GM19468 (cell line): Measurements from ENCODE around the gene ADCY9.
"Not testable (repeated sequence)": the region's sequence is repeated elsewhere in the genome, so short reads cannot be mapped to it uniquely, and the experiment has no call there.

Experiments
- ATAC-seq: cut with Tn5 transposase; IDR thresholded peaks from one replicate; pipeline ENCODE4 v1.9.1; 2021; ENCODE audit warnings: mild to moderate bottlenecking, moderate library complexity, moderate number of reproducible peaks; ENCODE audit not compliant: unreplicated experiment; ENCODE audit errors: extremely low read depth

The ADCY9 gene

GRCh38 chr16:3938843-3939624 lies 177.2 kb downstream of the ADCY9 start:
- no peak for ATAC-seq

DNA sequence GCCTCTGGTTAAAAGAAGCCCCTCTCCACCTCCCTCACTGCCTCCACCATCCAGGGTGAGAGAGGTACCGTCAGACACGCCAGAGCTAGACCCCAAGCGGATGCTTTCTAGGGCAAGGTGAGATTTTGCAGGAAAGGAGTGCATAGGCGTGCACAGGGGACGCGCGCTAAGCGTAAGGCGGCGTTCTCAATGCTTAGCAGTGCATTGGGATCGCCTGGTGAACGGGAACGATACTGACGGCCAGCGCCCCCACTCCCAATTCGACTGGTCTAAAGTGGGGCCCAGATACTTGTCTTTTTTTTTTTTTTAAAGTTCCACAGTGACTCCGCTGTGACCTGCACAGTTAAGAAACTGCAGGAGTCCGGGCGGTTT lies 177.8 kb downstream of the ADCY9 start:
- ATAC-seq = no peak

DNA sequence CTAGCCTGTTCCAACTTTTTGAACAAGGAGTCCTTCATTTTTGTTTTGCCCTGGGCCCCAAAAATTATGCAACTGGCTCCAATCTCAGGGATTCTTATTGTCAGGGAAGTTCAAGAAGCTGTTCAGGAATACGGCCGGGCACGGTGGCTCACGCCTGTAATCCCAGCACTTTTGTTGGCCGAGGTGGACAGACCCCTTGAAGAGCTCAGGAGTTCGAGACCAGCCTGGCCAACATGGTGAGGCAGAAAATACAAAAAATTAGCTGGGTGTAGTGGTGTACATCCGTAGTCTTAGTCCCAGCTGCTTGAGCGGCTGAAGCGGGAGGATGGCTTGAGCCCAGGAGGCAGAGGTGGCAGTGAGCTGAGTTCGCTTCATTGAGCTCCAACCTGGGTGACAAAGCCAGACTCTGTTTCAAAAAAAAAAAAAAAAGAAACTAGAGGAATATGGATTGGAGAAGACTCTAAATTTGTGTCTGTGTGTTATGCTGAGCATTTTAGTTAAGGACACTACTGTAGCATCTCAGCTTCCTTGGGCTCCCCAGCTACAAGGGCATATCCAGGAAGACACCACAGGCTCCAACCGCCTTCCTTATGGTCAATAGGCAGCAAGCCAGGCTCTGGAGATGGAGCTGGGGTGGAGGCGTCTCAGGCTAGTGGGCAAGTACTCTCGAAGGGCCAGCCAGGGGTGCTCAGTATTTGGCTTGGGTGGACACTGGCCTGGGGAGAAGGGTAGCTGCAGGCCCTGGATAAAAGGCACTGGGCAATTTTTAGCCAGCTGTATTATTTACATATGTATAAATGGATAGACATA lies 179.0 kb downstream of the ADCY9 start:
- no peak for ATAC-seq

DNA sequence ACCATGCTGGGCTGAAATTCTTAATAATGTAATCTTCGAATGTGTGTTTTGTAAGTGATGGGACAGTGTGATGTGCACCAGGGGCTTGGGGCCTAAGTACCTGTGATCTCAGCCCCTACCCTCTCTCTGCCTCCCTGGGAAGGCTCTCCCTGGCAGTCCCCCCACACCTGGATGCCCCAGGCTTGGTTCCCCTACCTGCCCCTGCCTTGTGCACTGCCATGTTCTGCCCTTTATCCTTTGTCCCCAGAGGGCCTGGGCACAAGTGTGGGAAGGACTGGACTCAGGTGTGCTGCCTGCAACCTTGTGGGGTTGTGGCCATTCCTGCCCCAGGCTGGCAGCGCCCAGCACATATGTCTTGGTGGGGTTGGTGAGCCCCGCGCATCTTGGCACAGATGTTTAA lies 180.3 kb downstream of the ADCY9 start:
- ATAC-seq = no peak

- ATAC-seq = no peak
Measured at GRCh38 chr16:3934491-3935181, 181.6 kb downstream of the ADCY9 start.

- ATAC-seq = not testable (repeated sequence)
Measured at GRCh38 chr16:3927147-3927546, 189.1 kb downstream of the ADCY9 start.

DNA sequence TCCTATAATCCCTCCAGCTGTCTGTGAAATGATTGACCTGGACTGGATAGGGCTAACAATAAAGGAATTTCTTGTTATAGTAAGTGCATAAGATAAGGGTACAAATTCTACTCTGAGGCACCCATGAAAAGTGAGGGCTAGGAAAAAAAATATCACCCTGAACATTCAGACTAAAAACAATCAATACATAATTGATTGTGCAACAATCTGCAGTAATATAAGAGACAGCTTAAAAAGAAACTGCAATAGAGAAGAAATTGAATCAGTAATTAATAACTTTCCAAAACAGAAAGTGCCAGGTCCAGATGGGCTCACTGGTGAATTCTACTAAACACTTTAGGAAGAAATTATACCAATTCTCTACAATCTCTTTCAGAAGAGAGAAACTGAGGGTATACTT lies 191.5 kb downstream of the ADCY9 start:
- no peak for ATAC-seq

DNA sequence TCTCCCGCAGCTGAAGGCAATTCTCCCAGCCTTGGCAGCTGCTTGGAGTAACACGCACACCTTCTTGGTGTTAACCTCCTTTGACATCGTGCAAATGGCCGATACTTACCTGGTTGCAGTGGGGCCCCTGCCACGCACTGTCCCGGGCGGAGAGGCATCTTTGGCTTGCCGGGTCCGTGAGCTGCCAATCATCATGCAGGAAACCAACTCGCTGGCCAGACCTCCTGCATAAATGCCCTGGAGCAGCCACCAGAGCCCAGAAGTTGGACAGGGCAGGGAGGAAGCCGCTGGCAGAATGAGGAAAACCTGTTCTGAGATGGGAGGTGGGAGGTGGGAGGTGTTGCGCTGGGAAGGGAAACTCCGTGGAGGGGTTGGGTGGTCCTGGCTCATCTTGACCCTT lies 194.0 kb downstream of the ADCY9 start:
- ATAC-seq = no peak

DNA sequence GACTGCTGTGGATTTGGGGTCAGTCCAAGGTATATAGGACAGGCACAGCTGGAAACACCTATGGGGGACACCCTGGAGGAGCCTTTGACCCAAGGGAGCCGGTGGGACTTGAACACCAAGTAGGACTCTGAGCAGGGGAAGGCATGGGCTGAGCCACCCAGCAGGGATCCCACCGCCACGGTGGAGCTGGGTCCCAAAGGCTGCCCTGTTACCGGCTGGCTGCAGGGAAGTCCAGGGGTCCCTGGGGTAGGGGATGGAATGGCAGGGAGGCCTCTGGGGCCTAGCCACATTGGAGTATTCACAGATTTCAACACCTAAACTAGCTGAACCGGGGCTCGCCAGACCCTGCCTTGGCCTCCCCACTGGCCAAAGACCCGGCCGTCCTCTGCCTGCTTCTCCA lies 196.0 kb downstream of the ADCY9 start:
- ATAC-seq = no peak

GRCh38 chr16:3919413-3919812 lies 196.8 kb downstream of the ADCY9 start:
- ATAC-seq = no peak

- ATAC-seq = no peak
Measured at GRCh38 chr16:3915426-3916260, 200.6 kb downstream of the ADCY9 start.

- ATAC-seq = no peak
Measured at GRCh38 chr16:3912897-3913296, 203.3 kb downstream of the ADCY9 start.
